ENCODE measurements around the gene AGBL3. TPM values are rescaled to one million over a fixed set of nuclear protein-coding genes. Genes with fewer than 3 reads are reported as not detected.

AGBL3 gene
- total and polyA plus RNA-seq, 2 of the 8 experiments (the other 6 are each of a cell fraction or from before 2014, with no cell fraction given) = 1.1 to 1.9 TPM

DNA sequence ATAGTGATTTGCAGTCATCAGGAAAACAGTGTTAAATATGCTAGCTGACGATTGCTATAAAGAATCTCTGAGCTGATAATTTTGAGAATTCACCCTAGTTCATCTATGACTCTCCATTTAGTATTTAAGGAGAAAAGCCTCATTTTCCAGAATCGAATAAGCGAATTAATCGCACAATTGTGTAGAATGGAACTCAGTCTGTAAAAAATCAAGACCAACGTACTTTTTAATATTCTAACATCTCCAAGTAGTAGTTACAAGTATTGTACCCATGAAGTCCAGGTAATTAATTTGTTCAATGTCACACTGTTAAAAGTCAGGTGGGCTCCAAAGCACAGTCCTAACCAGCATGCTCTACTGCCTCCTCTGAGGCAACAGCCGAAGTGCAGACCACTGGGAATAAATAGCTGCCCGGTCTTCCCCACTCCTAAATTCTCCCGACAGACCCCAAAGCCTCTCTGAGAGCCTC, 380 bp upstream of the AGBL3 start:
- no peaks in the 10 kb centered on the region for H3K4me1 ChIP-seq (replicated peaks in 1 of 4; ENCODE audit: control insufficient read depth in 3 of 4, insufficient read depth in 4 of 4, low read length in 3 of 4)
- H3K79me1 ChIP-seq (ENCODE audit: low read depth, low read length) = no peaks in the 10 kb centered on the region
- no peak overlapping the region for H3K4ac ChIP-seq (replicated peaks; ENCODE audit: insufficient read length, low read depth, low read length)
- H4K8ac ChIP-seq (ENCODE audit: extremely low read depth, insufficient read depth, low read length) = no peak overlapping the region
- peak overlapping the region in 3 of 4 experiments; percentile 21 to 86 (median 84); a peak in 2 of 7 replicates for H3K9ac ChIP-seq (replicated peaks in 1 of 4; ENCODE audit: extremely low read depth in 1 of 4, low read depth in 3 of 4, low read length in 3 of 4)
- TF ChIP-seq SUZ12 (IDR thresholded peaks at IDR 0.05; ENCODE audit: low read length) = no peak
- TF ChIP-seq RAD21 (IDR thresholded peaks at IDR 0.05 in 1 of 2, conservative IDR thresholded peaks at IDR 0.05 in 1 of 2; ENCODE audit: low read depth in 2 of 2, low read length in 2 of 2) = peak; percentile 12 to 36; a peak in 2 of 4 replicates
- TF ChIP-seq, protein P1, sequence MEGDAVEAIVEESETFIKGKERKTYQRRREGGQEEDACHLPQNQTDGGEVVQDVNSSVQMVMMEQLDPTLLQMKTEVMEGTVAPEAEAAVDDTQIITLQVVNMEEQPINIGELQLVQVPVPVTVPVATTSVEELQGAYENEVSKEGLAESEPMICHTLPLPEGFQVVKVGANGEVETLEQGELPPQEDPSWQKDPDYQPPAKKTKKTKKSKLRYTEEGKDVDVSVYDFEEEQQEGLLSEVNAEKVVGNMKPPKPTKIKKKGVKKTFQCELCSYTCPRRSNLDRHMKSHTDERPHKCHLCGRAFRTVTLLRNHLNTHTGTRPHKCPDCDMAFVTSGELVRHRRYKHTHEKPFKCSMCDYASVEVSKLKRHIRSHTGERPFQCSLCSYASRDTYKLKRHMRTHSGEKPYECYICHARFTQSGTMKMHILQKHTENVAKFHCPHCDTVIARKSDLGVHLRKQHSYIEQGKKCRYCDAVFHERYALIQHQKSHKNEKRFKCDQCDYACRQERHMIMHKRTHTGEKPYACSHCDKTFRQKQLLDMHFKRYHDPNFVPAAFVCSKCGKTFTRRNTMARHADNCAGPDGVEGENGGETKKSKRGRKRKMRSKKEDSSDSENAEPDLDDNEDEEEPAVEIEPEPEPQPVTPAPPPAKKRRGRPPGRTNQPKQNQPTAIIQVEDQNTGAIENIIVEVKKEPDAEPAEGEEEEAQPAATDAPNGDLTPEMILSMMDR (IDR thresholded peaks at IDR 0.05; ENCODE audit: control extremely low read depth in 1 of 3, insufficient read depth in 1 of 3, low read depth in 1 of 3, low read length in 3 of 3) = peak in 2 of 3 experiments; percentile 4 to 15; a peak in 1 of 4 replicates
- H3K23ac ChIP-seq (ENCODE audit: insufficient read length) = no peak overlapping the region
- ChIA-PET POLR2A (ENCODE audit: partially characterized antibody) (interaction anchor here (0.6 to 2.7 kb wide), 13 partner anchors 9 to 341 kb away, joined by 3 to 13 read pairs (median 5); partner anchors contain the start of gene CYREN), CTCF (ENCODE audit: partially characterized antibody) (interaction anchor here (0.7 to 2.4 kb wide), 17 partner anchors 10 to 969 kb away, joined by 3 to 10 read pairs (median 3); partner anchors contain the start of gene TMEM140)
- no peak for DNase-seq (ENCODE audit: low read depth in 1 of 2, low spot score in 2 of 2)
- no peak overlapping the region for H2BK20ac ChIP-seq (ENCODE audit: low read length)
- H3K18ac ChIP-seq (ENCODE audit: extremely low read depth, low read length) = 0 out of 2 replicates have a peak overlapping the region, but pooled peaks have one; percentile 51
- peak overlapping the region; percentile 95 for H2AFZ ChIP-seq (ENCODE audit: low read length)
- H3K79me2 ChIP-seq (ENCODE audit: control insufficient read depth in 1 of 2, insufficient read depth in 2 of 2, low read length in 2 of 2) = peaks cover 0 to 16% of the 10 kb centered on the region in 2 experiments; a peak in 2 of 4 replicates
- H3K27ac ChIP-seq (ENCODE audit: low read depth, low read length) = no peak overlapping the region
- no peak overlapping the region for H2AK5ac ChIP-seq (ENCODE audit: low read depth, low read length)
- 58% methylated on average over 8 of the region's 8 CpGs; no CpG with 5 or more reads in 1 of the 2 experiments for WGBS, 2 experiments (ENCODE audit: extremely low coverage in 1 of 2, insufficient coverage in 1 of 2, insufficient read length in 1 of 2, insufficient replicate concordance in 2 of 2, low coverage in 1 of 2, low lambda C conversion rate in 2 of 2, missing lambda C conversion rate in 1 of 2)
- H3K36me3 ChIP-seq (ENCODE audit: control insufficient read depth in 2 of 4, insufficient read depth in 4 of 4, low read length in 3 of 4) = peaks cover 0 to 9% (median 0%) of the 10 kb centered on the region in 4 experiments; a peak in 1 of 8 replicates
- no peak overlapping the region for H3K56ac ChIP-seq (replicated peaks; ENCODE audit: insufficient read length, low read depth, low read length)
- H3K9me3 ChIP-seq (ENCODE audit: insufficient read depth in 2 of 2, low read depth in 1 of 2, low read length in 1 of 2) = no peaks in the 10 kb centered on the region
- H3K27me3 ChIP-seq (replicated peaks in 1 of 4; ENCODE audit: control insufficient read depth in 3 of 4, extremely low read depth in 1 of 4, insufficient read depth in 3 of 4, low read length in 3 of 4) = no peaks in the 10 kb centered on the region
- H2BK120ac ChIP-seq (replicated peaks; ENCODE audit: low read depth, low read length) = no peak overlapping the region
- H3K4me3 ChIP-seq (ENCODE audit: extremely low read depth in 1 of 4, insufficient read depth in 2 of 4, low read depth in 3 of 4, low read length in 4 of 4) = peak overlapping the region; percentile 66 to 90 (median 82); a peak in 7 of 8 replicates
- FAIRE-seq = no peak
- no peak overlapping the region for H3K14ac ChIP-seq (ENCODE audit: insufficient read length)
- no peak overlapping the region for H4K5ac ChIP-seq (ENCODE audit: insufficient read length, low read depth, low read length)
- H2BK15ac ChIP-seq (ENCODE audit: low read length) = no peak overlapping the region
- no peak overlapping the region for H2BK5ac ChIP-seq (ENCODE audit: low read depth, low read length)
- peak overlapping the region; percentile 81 to 91 for H3K4me2 ChIP-seq (ENCODE audit: insufficient read depth in 1 of 2, low read depth in 2 of 2, low read length in 2 of 2)
- no peaks in the 10 kb centered on the region for H4K20me1 ChIP-seq (replicated peaks in 1 of 2; ENCODE audit: control insufficient read depth in 1 of 2, insufficient read depth in 2 of 2, low read length in 2 of 2)
- H3K23me2 ChIP-seq (ENCODE audit: low read depth, low read length) = peaks cover 5% of the 10 kb centered on the region
- H4K91ac ChIP-seq (replicated peaks; ENCODE audit: insufficient read length, low read length) = peak overlapping the region; percentile 73
- no peak overlapping the region for H2BK12ac ChIP-seq (ENCODE audit: low read depth, low read length)

Measured in H1 (cell line).